DMS53 treated with DMSO at 0.1 percent for 48 hours (cell line): ENCODE data around the gene MYO1F.

Source experiments
- DNase-seq: peaks from one replicate; lab custom pipeline; 2025; ENCODE audit not compliant: unreplicated experiment; lab: John Stamatoyannopoulos, UW

MYO1F gene

DNA sequence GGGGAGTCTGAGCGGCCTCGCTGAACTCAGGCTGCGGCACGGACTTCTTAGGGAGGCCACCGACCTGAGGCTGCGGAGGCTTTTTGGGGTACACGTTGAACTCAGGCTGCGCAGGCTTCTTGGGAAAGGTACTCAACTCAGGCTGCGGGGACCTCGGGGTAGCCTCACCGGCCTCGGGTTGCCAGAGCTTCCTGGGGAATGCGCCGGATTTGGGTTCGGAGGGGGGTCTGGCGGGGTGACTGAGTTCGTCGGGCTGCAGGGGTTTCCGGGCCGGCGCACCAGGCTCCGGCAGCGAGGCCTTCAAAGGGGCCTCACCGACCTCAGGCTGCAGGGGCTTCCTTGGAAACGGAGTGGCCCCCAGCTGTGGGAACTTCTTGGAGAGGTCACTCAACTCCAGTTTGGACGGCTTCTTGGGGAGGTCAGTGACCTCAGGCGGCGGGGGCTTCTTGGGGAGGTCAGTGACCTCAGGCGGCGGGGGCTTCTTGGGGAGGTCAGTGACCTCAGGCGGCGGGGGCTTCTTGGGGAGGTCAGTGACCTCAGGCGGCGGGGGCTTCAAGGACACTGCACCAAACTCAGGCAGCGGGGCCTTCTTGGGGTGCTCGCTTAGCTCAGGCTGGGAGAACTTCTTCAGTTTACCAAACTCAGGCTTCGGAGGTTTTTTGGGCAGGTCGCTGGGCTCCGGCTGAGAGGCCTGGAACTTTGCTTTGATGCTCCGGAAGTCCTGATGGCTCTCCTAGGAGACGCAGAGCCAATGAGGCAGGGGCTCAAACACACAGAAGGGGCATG, 78.0 kb downstream of the MYO1F start:
- no peak for DNase-seq

DNA sequence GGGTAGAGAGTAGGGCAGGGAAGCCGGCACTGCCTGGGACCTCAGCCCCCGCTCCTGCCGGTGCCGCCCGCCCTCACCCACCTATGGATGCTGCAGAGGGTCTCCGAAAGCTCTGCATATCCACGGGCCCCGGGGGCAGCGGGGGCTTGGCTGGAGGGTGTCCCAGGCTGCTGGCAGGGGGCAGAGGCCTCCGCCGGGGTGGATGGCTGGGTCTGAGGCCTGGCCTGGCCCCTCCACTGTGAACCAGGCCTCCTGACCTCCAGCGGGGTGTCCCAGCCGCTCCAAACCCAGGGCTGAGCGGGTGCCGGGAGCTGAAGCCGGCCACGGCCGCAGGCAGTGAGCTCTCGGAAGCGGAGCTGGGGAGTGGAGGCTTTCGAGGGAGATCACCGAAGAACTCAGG, 78.9 kb downstream of the MYO1F start:
- no peak for DNase-seq

GRCh38 chr19:8494158-8494557, 83.1 kb downstream of the MYO1F start:
- DNase-seq = no peak

DNA sequence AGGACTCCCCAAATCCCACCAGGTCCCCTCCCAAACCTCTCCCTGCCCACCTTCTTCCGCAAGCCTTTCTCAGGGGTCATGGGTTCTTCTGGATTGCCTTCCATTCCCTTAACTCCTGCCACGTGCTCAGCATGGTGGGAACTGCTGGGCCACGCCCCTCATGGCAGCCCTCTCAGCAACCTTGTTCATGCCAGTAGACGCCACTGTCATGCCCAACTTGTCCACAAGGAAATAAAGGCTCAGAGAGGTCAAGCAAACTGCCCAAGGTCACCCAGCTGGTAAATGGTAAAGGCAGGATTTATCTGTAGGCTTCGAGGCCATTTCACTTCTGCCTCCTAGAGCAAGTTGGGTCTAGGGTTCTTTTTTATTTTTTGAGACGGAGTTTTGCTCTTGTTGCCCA, 85.7 kb downstream of the MYO1F start:
- no peak for DNase-seq

DNA sequence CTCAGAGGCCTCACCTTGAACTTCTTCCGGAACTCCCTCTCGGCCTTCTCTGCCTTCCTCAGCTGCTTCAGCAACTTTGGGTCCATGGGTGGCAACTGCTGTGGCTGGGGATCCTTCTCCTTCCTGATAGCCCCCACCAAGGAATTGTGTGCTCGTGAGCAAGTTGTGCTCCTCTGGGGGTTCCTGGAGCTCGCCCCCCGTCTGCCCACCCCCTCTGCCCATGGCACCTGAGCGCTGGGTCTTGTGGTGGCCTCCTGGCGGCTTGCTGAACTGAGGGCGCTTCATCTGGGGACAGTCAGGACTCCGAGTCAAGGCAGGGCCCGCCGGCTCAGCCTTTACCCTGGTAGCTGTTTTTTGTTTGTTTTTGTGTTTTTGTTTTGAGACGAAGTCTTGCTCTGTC, 86.4 kb downstream of the MYO1F start:
- no peak for DNase-seq

- DNase-seq = no peak
These were observed 86.9 kb downstream of the MYO1F start for GRCh38 chr19:8490395-8490760.

GRCh38 chr19:8489561-8490394, 87.5 kb downstream of the MYO1F start:
- no peak for DNase-seq

DNA sequence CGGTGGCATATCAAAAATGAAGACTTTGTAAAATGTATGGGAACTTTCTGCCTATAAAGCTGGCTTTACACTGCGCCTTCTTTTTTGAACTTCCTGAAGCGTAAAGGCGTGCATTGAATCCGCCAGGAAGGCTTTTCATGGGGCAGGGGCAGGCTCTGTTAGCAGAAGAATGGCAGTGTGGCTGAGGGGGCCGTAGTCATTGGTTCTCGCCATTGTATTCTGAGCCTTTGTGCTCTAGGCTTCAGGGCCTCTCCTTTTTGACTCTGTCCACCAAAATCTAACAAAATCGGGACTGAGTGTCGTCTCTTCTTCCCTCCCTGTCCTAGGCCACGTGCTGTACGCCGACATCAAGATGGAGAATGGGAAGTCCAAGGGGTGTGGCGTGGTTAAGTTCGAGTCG, 88.9 kb downstream of the MYO1F start:
- DNase-seq = no peak

DNA sequence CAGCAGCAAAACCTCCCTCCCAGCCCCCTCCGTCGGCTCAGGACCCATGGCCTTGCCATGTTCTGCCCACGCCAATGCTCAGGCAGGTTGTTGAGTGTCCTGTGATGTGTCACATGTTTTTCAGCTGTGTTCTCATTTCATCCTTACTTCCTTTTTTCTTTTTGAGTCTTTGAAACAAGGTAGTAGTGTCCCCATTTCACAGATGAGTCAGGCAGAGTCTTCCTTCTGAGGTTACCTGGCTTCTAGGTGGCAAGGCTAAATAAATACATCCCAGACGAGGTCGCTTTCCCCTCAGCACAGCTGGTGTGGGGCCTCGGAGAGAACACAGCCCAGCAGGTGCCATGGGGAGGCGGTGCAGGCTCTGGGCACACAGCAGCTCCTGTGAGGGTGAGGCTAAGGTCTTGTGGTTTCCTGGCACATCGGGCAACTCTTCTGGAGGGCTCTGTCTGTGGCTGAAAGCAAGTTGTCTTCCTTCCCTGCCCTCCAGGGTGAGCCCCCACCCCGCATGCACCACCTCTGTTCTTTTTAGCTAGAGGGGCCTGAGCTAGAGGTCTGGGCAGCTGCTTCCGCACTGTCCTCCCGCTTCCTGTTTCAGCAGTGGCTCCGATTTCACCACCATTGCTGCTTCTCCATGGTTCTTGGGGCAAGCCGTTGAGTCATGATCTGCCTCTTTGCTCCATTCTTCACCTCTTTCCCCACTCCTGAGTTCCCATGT, 89.9 kb downstream of the MYO1F start:
- no peak for DNase-seq

DNA sequence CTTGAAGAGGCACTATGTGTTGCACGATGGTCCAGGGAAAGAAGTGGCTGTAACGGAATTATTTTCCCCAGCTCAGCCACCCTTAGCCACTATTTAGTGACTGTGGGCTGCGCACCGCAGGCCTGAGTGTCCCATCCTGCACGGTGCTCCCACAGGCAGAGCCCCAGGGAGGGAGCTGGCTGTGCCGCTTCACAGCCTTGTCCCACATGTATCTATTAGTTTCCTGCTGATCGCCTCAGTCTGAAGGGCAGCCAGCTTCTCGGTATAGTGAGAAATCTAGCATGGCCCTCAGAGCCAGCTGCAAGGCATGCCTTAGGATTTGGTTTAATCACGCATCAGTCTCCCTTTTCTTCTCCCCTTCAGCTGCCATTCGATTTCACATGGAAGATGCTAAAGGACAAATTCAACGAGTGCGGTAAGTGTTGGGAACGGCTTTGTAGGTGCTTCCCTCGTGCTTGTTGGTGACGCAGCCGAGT, 90.5 kb downstream of the MYO1F start:
- no peak for DNase-seq

GRCh38 chr19:8485561-8486371, 91.5 kb downstream of the MYO1F start:
- no peak for DNase-seq

- DNase-seq = no peak
These were observed 92.8 kb downstream of the MYO1F start for GRCh38 chr19:8484331-8484894.

GRCh38 chr19:8483165-8483564, 94.1 kb downstream of the MYO1F start:
- no peak for DNase-seq

DNA sequence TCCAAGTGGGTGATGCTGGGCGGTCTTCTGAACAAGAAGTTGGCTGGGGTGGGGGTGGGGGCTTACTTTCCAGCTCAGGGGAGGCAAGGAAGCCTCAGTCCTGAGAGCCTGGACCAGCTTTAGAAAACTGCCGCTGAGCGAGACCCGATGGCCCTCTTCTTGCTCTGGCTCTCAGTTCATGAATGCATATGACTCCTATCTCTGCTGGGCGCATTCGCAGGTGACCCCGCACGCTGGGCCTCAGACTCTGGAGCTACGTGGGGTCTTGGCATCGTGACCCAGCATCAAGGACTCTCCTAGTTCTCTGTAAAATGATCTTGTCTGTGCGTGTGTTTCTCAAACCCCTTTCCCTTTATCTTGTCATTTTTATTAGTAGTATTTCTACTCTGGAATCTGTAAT, 94.5 kb downstream of the MYO1F start:
- DNase-seq = no peak

- DNase-seq = no peak
These were observed 95.6 kb downstream of the MYO1F start for GRCh38 chr19:8481616-8482015.

GRCh38 chr19:8481201-8481600, 96.0 kb downstream of the MYO1F start:
- no peak for DNase-seq

GRCh38 chr19:8478598-8478997, 98.6 kb downstream of the MYO1F start:
- no peak for DNase-seq

DNA sequence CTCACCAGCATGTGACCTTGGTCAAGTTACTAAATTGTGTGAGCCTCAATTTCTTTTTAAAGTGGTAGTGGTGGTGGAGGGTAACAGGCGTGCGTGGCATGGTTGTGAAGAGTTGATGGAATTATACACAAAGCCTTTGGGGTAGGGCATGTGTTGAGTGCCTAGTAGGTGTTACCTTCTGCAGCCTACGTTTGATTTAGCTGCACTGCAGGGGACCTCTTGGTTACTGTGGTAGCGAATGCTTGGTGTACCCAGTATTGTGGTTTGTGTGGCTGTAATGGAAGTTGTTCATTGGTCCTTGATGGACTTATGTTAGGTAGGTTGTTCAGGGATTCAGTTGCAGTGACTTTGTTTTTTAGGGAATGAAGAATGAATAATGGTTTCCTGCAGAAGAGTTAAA, 99.4 kb downstream of the MYO1F start:
- no peak for DNase-seq

DNA sequence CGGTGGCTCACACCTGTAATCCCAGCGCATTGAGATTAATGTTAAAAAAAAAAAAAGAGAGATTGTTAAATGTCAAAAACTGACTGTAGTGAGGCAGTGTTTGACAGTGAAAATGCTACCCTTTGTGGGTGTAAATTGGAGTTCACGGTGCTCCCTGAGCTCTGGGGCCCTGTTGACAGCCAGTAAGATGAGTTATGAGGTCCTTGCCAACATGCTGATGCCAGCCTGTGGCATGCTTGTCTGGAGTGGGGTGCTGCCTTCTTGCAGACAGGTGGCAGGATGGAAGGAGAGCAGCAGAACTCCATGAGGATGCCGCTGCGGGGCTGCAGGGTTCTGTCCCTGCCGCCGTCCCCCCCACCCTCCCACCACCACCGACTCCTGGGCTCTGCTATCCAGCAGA, 100.7 kb downstream of the MYO1F start:
- DNase-seq = no peak

DNA sequence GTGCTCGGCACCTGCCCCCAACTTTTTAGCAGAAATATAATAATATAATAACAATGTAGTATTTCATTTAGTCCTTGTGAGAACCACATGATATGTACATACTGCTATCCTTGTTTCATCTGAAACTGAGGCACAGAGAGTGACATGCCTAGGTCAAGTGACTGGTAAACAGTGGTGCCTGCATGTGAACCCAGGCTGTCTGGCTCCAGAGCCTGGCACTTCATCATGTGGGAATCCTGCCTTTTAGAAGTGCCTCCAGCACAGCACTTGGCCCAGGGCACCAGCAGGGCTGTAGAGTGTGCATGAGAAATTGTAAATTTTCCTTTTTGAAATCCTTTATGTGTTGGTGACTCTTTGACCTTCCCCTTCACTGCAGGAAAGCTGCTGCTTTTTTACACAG, 102.2 kb downstream of the MYO1F start:
- no peak for DNase-seq
